MM.1S (cell line): ENCODE measurements around the gene TEX47.
A peak's percentile ranks its signal among the peaks of the same experiment; 100 is the strongest.

Experiments
- DNase-seq: peaks from one replicate; pipeline ENCODE4 v3.0.0-alpha.2; 2015
- H2AFZ ChIP-seq: fragments of 300-600 bp; sonication (generic); 2 replicates; pipeline ENCODE4 v1.6.0; 2016; ENCODE audit warnings: antibody characterized with exemption, low read length
- H3F3A ChIP-seq: fragments of 300-600 bp; sonication (generic); 2 replicates; pipeline ENCODE4 v1.6.1; 2016; ENCODE audit warnings: mild to moderate bottlenecking, antibody characterized with exemption, low read length, moderate library complexity, mixed read lengths; ENCODE audit not compliant: insufficient read depth
- H3K27ac ChIP-seq: fragments of 300-600 bp; sonication (generic); 2 replicates; pipeline ENCODE4 v1.5.1; 2016; ENCODE audit warnings: mild to moderate bottlenecking, low read length
- H3K27me3 ChIP-seq: fragments of 300-600 bp; sonication (generic); replicated peaks from 2 replicates; pipeline ENCODE4 v1.6.0; 2016; ENCODE audit warnings: low read length; ENCODE audit not compliant: insufficient read depth
- H3K36me3 ChIP-seq: fragments of 300-600 bp; sonication (generic); replicated peaks from 2 replicates; pipeline ENCODE4 v1.6.1; 2016; ENCODE audit warnings: mild to moderate bottlenecking, low read length, mixed read lengths; ENCODE audit not compliant: insufficient read depth
- H3K4me1 ChIP-seq: fragments of 300-600 bp; sonication (generic); 2 replicates; pipeline ENCODE4 v1.6.1; 2016; ENCODE audit warnings: low read length, mixed read lengths
- H3K4me2 ChIP-seq: fragments of 300-600 bp; sonication (generic); 2 replicates; pipeline ENCODE4 v1.6.0; 2016; ENCODE audit warnings: low read depth, low read length
- H3K4me3 ChIP-seq: fragments of 300-600 bp; sonication (generic); 2 replicates; pipeline ENCODE4 v1.5.1; 2016; ENCODE audit warnings: low read length, mixed read lengths
- H3K79me2 ChIP-seq: fragments of 300-600 bp; sonication (generic); 2 replicates; pipeline ENCODE4 v1.6.1; 2016; ENCODE audit warnings: mixed run types, low read length, mixed read lengths
- H3K9ac ChIP-seq: fragments of 300-600 bp; sonication (generic); 2 replicates; pipeline ENCODE4 v1.6.1; 2016; ENCODE audit warnings: low read length, mixed read lengths
- H3K9me2 ChIP-seq: fragments of 300-600 bp; sonication (generic); replicated peaks from 2 replicates; pipeline ENCODE4 v1.6.1; 2016; ENCODE audit warnings: mild to moderate bottlenecking, low read length, mixed read lengths; ENCODE audit not compliant: insufficient read depth
- H3K9me3 ChIP-seq: fragments of 300-600 bp; sonication (generic); replicated peaks from 2 replicates; pipeline ENCODE4 v1.6.1; 2016; ENCODE audit warnings: mild to moderate bottlenecking, low read length, mixed read lengths; ENCODE audit not compliant: insufficient read depth
- H4K20me1 ChIP-seq: fragments of 300-600 bp; sonication (generic); 2 replicates; pipeline ENCODE4 v1.6.1; 2016; ENCODE audit warnings: mild to moderate bottlenecking, low read length, moderate library complexity, mixed read lengths; ENCODE audit not compliant: insufficient read depth
- CTCF ChIP-seq: fragments of 300-600 bp; sonication (generic); IDR thresholded peaks from 2 replicates; pipeline ENCODE4 v1.5.1; 2016; ENCODE audit warnings: antibody characterized with exemption, low read length, mixed read lengths
- EZH2 ChIP-seq: fragments of 300-600 bp; sonication (generic); optimal IDR thresholded peaks from 2 replicates; pipeline ENCODE3; 2017; ENCODE audit warnings: low read depth, mild to moderate bottlenecking, antibody characterized with exemption, low read length, mixed read lengths
- EZH2phosphoT487 ChIP-seq: fragments of 300-600 bp; sonication (generic); IDR thresholded peaks from 2 replicates; pipeline ENCODE4 v1.6.1; 2018; ENCODE audit warnings: antibody characterized with exemption, low read length

Gene TEX47

DNA sequence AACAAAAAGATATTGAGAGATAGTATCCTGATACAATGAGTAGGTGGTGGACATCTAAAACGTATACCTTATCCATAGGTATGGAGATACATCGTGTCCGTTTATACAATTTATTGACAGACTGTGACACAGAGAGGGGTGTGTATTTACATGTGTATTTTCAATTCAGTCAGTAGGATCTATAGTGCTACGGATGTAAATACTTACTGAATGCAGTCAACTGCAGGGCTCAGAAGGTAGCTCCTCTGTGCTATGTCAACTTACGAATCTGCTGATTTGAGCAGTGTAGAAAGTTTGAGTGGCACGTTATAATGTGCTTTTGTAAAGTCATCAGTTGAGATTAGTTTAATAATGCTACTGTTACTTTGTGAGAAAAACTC is 35.4 kb downstream of the TEX47 start:
- no peaks in the 10 kb centered on the region for H3K36me3 ChIP-seq
- no peaks in the 10 kb centered on the region for H3K27me3 ChIP-seq
- no peaks in the 10 kb centered on the region for H4K20me1 ChIP-seq
- H3K4me1 ChIP-seq, result no peaks in the 10 kb centered on the region
- H3K9me2 ChIP-seq, result no peaks in the 10 kb centered on the region
- no peak for DNase-seq
- H3K9me3 ChIP-seq, result no peaks in the 10 kb centered on the region
- no peak overlapping the region for H3K4me3 ChIP-seq
- no peaks in the 10 kb centered on the region for H3F3A ChIP-seq
- no peaks in the 10 kb centered on the region for H3K79me2 ChIP-seq
- no peak overlapping the region for H3K27ac ChIP-seq
- H3K9ac ChIP-seq, result no peak overlapping the region
- no peak for TF ChIP-seq CTCF
- no peak for TF ChIP-seq EZH2phosphoT487
- TF ChIP-seq EZH2, result no peak
- H2AFZ ChIP-seq, result no peak overlapping the region
- H3K4me2 ChIP-seq, result no peak overlapping the region

GRCh38 chr7:88759230-88760135 is 36.1 kb downstream of the TEX47 start, which contains the start of gene ZNF804B:
Gene ZNF804B (plus strand): TSS chr7:88759700. CDS start chr7:88759977, 277 bp downstream.
- no peaks in the 10 kb centered on the region for H3K79me2 ChIP-seq
- peak within 1 kb of the TSS; percentile 55 for H3K4me3 ChIP-seq
- no peaks in the 10 kb centered on the region for H3K9me3 ChIP-seq
- no peaks in the 10 kb centered on the region for H3F3A ChIP-seq
- H3K27me3 ChIP-seq, result no peaks in the 10 kb centered on the region
- H4K20me1 ChIP-seq, result no peaks in the 10 kb centered on the region
- DNase-seq, result no peak
- H2AFZ ChIP-seq, result peak within 1 kb of the TSS; percentile 73
- no peaks in the 10 kb centered on the region for H3K36me3 ChIP-seq
- H3K27ac ChIP-seq, result no peak within 1 kb of the TSS
- TF ChIP-seq EZH2phosphoT487 (no peak), CTCF (no peak), EZH2 (no peak)
- H3K9me2 ChIP-seq, result no peaks in the 10 kb centered on the region
- no peak within 1 kb of the TSS for H3K9ac ChIP-seq
- peak within 1 kb of the TSS; percentile 51 for H3K4me2 ChIP-seq
- H3K4me1 ChIP-seq, result no peaks in the 10 kb centered on the region

GRCh38 chr7:88758381-88759229 is 36.9 kb downstream of the TEX47 start:
- Histone ChIP-seq H3K9me3 (no peaks in the 10 kb centered on the region), H3K27ac (no peak overlapping the region), H3K79me2 (no peaks in the 10 kb centered on the region), H2AFZ (peak overlapping the region; percentile 73), H3K36me3 (no peaks in the 10 kb centered on the region), H3F3A (no peaks in the 10 kb centered on the region), H3K4me1 (no peaks in the 10 kb centered on the region), H3K4me2 (peak overlapping the region; percentile 51), H3K9me2 (no peaks in the 10 kb centered on the region), H3K9ac (no peak overlapping the region), H4K20me1 (no peaks in the 10 kb centered on the region), H3K4me3 (peak overlapping the region; percentile 55), H3K27me3 (no peaks in the 10 kb centered on the region)
- TF ChIP-seq EZH2 (no peak), CTCF (no peak), EZH2phosphoT487 (no peak)
- peak; percentile 43 for DNase-seq
